SK-N-MC (cell line): ENCODE data around the gene AMACR.

ENCODE experiments used
- EZH2 ChIP-seq: fragments of 200-600 bp; sonication (generic); IDR thresholded peaks from one replicate; pipeline ENCODE4 v1.6.1; 2017; ENCODE audit warnings: antibody characterized with exemption
- FOXP2 ChIP-seq: optimal IDR thresholded peaks from 2 replicates; pipeline ENCODE3; 2011; ENCODE audit warnings: mild to moderate bottlenecking, moderate library complexity; ENCODE audit not compliant: insufficient read depth; ENCODE audit errors: extremely low read length, control extremely low read depth
- POLR2AphosphoS5 ChIP-seq: IDR thresholded peaks from 2 replicates; pipeline ENCODE4 v1.6.1; 2012; ENCODE audit warnings: mild to moderate bottlenecking, low read depth, low read length, borderline replicate concordance

- TF ChIP-seq POLR2AphosphoS5 (no peak), EZH2 (no peak), FOXP2 (no peak)
These were observed 71.4 kb downstream of the AMACR start, which contains the start of gene RXFP3 for GRCh38 chr5:33936381-33937016.
